Measurements from ENCODE around the gene ACOX1.

The ACOX1 gene

GRCh38 chr17:75894049-75894733 is 84.8 kb downstream of the ACOX1 start:
- TF ChIP-seq CTCF (IDR thresholded peaks at IDR 0.05; ENCODE audit: low read depth, low read length, missing control alignments), result no peak
- DNase-seq (ENCODE audit: low read depth), result no peak
- in situ Hi-C loops (cut with HindIII; ENCODE audit: low sequenced_read_pairs), result no loop called here
- no peak overlapping the region for H3K4me3 ChIP-seq (ENCODE audit: low read depth, low read length)

GRCh38 chr17:75893305-75894048 is 85.5 kb downstream of the ACOX1 start:
- TF ChIP-seq CTCF (IDR thresholded peaks at IDR 0.05; ENCODE audit: low read depth, low read length, missing control alignments), result no peak
- in situ Hi-C loops (cut with HindIII; ENCODE audit: low sequenced_read_pairs), result no loop called here
- H3K4me3 ChIP-seq (ENCODE audit: low read depth, low read length), result no peak overlapping the region

GRCh38 chr17:75892556-75893224 is 86.3 kb downstream of the ACOX1 start:
- no peak for DNase-seq (ENCODE audit: low read depth)
- in situ Hi-C loops (cut with HindIII; ENCODE audit: low sequenced_read_pairs), result no loop called here
- H3K4me3 ChIP-seq (ENCODE audit: low read depth, low read length), result no peak overlapping the region
- no peak for TF ChIP-seq CTCF (IDR thresholded peaks at IDR 0.05; ENCODE audit: low read depth, low read length, missing control alignments)

More at GRCh38 chr17:75893305-75894048, 85.5 kb downstream of the ACOX1 start:
- no peak for DNase-seq (ENCODE audit: low read depth)

- TF ChIP-seq CTCF (IDR thresholded peaks at IDR 0.05; ENCODE audit: low read depth, low read length, missing control alignments), result no peak
- H3K4me3 ChIP-seq (ENCODE audit: low read depth, low read length), result no peak overlapping the region
- in situ Hi-C loops (cut with HindIII; ENCODE audit: low sequenced_read_pairs), result no loop called here
- DNase-seq (ENCODE audit: low read depth), result no peak
These were observed 87.1 kb downstream of the ACOX1 start for GRCh38 chr17:75891605-75892555.

All from astrocyte of the cerebellum (primary cell).